NCI-H226 (cell line): ENCODE data around the gene NIF3L1.

Experiments
- DNase-seq: peaks from one replicate; pipeline ENCODE4 v3.0.0-alpha.2; 2015

The NIF3L1 gene

GRCh38 chr2:200888704-200889625, at the start of gene NIF3L1, which contains the start of gene PPIL3:
TSS of gene NIF3L1 (plus strand) at chr2:200889371. CDS start at chr2:200891944, 2,573 bp downstream.
TSS of gene PPIL3 (minus strand) at chr2:200889077. CDS start at chr2:200887615, 1,462 bp downstream.
- DNase-seq, result peak; percentile 89

GRCh38 chr2:200839513-200839912, 49.7 kb upstream of the NIF3L1 start:
- DNase-seq, result no peak

- no peak for DNase-seq
Measured at GRCh38 chr2:200843993-200844948, 44.9 kb upstream of the NIF3L1 start.

GRCh38 chr2:200845194-200845593, 44.0 kb upstream of the NIF3L1 start:
- DNase-seq, result no peak

- DNase-seq, result no peak
Measured at GRCh38 chr2:200845669-200846325, 43.4 kb upstream of the NIF3L1 start.

- no peak for DNase-seq
Measured at GRCh38 chr2:200847269-200847668, 41.9 kb upstream of the NIF3L1 start.

GRCh38 chr2:200847939-200848338, 41.2 kb upstream of the NIF3L1 start:
- DNase-seq, result no peak

GRCh38 chr2:200850512-200851256, 38.5 kb upstream of the NIF3L1 start:
- no peak for DNase-seq

- DNase-seq, result no peak
Measured at GRCh38 chr2:200851398-200852248, 37.5 kb upstream of the NIF3L1 start.

- no peak for DNase-seq
Measured at GRCh38 chr2:200852605-200853004, 36.6 kb upstream of the NIF3L1 start.

- DNase-seq, result no peak
Measured at GRCh38 chr2:200856806-200857205, 32.4 kb upstream of the NIF3L1 start.

- peak; percentile 48 for DNase-seq
Measured at GRCh38 chr2:200860092-200860795, 28.9 kb upstream of the NIF3L1 start.

- no peak for DNase-seq
Measured at GRCh38 chr2:200861617-200862155, 27.5 kb upstream of the NIF3L1 start.

- peak; percentile 40 for DNase-seq
Measured at GRCh38 chr2:200862532-200863000, 26.6 kb upstream of the NIF3L1 start.

GRCh38 chr2:200863782-200864175, 25.4 kb upstream of the NIF3L1 start:
- DNase-seq, result no peak

- peak; percentile 78 for DNase-seq
Measured at GRCh38 chr2:200864176-200865034, 24.8 kb upstream of the NIF3L1 start, which contains the start of gene CLK1. TSS of gene CLK1 (minus strand) at chr2:200864658. CDS start at chr2:200861862, 2,796 bp downstream.

- DNase-seq, result no peak
Measured at GRCh38 chr2:200869014-200869413, 20.2 kb upstream of the NIF3L1 start.

- no peak for DNase-seq
Measured at GRCh38 chr2:200871151-200871550, 18.0 kb upstream of the NIF3L1 start.

GRCh38 chr2:200873560-200873959, 15.6 kb upstream of the NIF3L1 start:
- no peak for DNase-seq
